GM18502 (cell line): ENCODE measurements around the gene AKR1C1.
"Not testable (repeated sequence)": the region's sequence is repeated elsewhere in the genome, so short reads cannot be mapped to it uniquely, and the experiment has no call there.

Source experiments
- ATAC-seq: cut with Tn5 transposase; IDR thresholded peaks from one replicate; pipeline ENCODE4 v1.9.1; 2021; ENCODE audit warnings: mild to moderate bottlenecking; ENCODE audit not compliant: unreplicated experiment, poor library complexity

The AKR1C1 gene

GRCh38 chr10:5013385-5013784 lies 50.2 kb downstream of the AKR1C1 start:
- no peak for ATAC-seq

DNA sequence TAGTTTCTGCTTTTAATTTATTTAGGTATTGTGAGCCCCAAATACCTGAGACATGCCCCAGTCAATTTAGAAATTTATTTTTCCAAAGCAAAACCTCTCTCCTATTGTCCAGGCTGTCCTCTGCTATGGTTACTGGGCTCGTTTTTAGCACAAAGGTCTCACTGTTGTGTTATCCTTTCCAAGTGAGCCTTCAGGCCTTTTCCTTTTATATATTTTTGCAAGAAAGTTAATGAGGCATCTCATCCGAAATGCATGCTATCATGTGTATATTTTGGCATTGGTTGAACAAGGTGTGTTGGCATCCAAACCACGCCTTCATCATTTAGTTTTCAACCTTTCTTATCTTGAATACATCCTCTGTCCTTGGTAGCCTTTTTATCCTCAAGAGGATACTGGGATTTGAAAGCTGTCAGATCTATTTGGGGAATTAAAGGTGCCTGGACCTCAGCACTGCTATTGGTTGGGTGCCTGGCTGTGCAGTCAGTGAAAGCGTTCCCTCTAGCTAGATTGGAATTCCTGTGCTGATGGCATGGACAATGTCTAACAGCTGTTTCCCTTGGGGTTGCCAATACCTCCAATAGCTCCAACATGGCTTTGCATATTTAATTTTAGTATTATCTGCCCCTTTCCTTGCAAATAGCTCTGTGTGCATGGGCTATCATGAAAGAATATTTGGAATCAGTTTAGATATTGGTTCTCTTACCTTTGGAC lies 51.1 kb downstream of the AKR1C1 start:
- ATAC-seq = not testable (repeated sequence)

GRCh38 chr10:5014936-5015335 lies 51.7 kb downstream of the AKR1C1 start:
- no peak for ATAC-seq

DNA sequence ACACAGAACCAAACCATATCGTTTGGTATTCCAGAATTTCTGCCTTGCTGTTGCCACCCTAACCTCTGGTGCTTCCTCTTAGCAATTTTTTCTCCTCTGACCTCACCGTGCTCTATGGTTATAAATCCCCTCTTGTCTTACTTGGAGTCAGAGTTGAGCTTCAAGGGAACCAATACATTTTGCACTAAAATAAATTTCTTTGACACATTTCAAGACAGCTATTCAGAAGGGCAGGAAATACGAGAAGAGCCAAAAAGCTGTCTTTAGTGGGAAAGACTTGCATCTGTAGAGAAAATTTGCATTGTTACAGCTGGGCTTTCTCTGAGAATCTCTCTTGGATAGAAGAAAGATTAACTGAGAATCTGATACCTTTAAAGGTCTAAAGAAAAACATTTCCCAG lies 54.9 kb downstream of the AKR1C1 start:
- ATAC-seq = no peak

DNA sequence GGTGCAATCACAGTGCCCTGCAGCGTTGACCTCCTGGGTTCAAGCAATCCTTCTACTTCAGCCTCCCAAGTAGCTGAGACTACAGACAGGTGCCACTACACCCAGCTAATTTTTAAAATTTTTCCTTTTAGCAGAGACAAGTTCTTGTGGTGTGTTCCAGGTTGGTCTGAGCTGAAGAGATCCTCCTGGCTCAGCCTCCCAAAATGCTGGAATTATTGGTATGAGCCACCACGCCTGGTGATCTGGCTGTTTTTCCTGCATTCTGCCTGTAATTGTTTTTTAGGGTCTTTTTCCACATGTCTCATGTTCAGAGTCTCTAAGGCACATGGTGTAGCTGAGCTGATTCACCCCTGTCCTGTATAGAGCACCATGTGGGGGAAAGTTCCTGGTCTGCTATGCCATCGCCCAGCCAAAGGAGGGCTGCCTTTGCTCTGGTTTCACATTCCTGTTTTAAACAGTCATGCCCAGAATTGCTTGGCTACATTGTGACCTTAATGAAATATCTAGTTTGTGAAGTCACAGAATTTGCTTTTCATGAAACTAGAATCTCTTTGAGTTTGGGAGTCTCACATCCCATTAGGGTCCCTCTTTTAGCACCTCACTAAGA lies 55.6 kb downstream of the AKR1C1 start:
- ATAC-seq = not testable (repeated sequence)

- ATAC-seq = not testable (repeated sequence)
Measured at GRCh38 chr10:5019770-5020612, 56.8 kb downstream of the AKR1C1 start.

GRCh38 chr10:5021624-5022290 lies 58.5 kb downstream of the AKR1C1 start:
- ATAC-seq = not testable (repeated sequence)

- ATAC-seq = no peak
Measured at GRCh38 chr10:5023177-5023805, 60.1 kb downstream of the AKR1C1 start.

DNA sequence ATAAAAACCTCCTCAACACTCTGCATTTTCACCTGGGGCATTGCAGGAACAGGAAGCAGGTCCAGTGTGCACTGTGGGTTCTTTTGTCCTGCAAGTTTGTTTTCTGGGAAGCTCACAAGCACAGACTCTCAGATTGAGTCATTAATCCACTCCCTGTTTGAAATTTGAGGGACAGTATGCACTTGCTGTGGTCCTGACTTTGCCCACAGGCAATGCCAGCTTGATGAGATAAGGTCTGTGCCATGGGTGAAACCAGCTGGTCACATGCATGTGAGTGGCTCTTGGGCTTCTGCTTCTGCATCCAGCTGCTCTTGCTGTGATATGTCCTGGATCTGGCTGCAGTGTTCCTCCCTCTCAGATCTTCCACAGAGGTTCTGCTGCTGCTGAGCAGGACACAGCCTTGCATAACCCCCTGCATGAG lies 62.3 kb downstream of the AKR1C1 start:
- ATAC-seq = not testable (repeated sequence)

DNA sequence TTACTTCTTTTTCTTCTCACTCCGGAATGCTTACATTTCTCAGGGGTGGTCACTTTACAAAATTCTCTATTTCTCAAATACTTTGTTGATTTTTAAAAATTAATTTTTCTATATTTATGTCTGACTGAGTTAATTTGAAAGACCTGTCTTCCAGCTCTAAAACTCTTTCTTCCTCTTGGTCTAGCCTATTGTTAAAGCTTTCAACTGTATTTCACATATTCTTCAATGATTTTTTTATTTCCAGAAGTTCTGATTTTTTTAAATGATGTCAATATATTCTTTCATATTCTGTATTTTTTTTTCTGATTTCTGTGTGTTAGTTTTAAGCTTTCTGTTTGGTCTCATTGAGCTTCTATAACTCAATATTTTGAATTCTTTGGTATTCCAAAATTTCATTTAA lies 67.8 kb downstream of the AKR1C1 start:
- ATAC-seq = no peak

- ATAC-seq = not testable (repeated sequence)
Measured at GRCh38 chr10:5031588-5031987, 68.4 kb downstream of the AKR1C1 start.

- ATAC-seq = not testable (repeated sequence)
Measured at GRCh38 chr10:5032444-5032843, 69.2 kb downstream of the AKR1C1 start.
